Chondrocyte (in vitro differentiated cells): ENCODE data around the gene SLC13A3. TPM values are rescaled to one million over a fixed set of nuclear protein-coding genes. Genes with fewer than 3 reads are reported as not detected.

Experiments
- DNase-seq: peaks from one replicate; pipeline ENCODE4 v3.0.0; 2021; ENCODE audit warnings: mixed read lengths, low spot score
- H3K27ac Mint-ChIP-seq: one replicate; pipeline ENCODE4 v1.8.0; 2021; ENCODE audit warnings: mild to moderate bottlenecking, moderate library complexity, mixed read lengths; ENCODE audit not compliant: unreplicated experiment
- H3K27me3 Mint-ChIP-seq: 2 replicates; pipeline ENCODE4 v1.8.0; 2021; ENCODE audit warnings: low read depth, mixed read lengths
- H3K36me3 Mint-ChIP-seq: 2 replicates; pipeline ENCODE4 v1.8.0; 2021; ENCODE audit warnings: low read depth, mixed read lengths
- H3K4me1 Mint-ChIP-seq: 2 replicates; pipeline ENCODE4 v1.8.0; 2021; ENCODE audit warnings: low read depth, mild to moderate bottlenecking, mixed read lengths
- H3K4me3 Mint-ChIP-seq: one replicate; pipeline ENCODE4 v1.8.0; 2021; ENCODE audit warnings: mild to moderate bottlenecking, moderate library complexity, mixed read lengths; ENCODE audit not compliant: unreplicated experiment
- H3K9me3 Mint-ChIP-seq: 2 replicates; pipeline ENCODE4 v1.8.0; 2021; ENCODE audit warnings: low read depth, mixed read lengths
- CTCF ChIP-seq: fragments of 200-600 bp; sonication (generic); IDR thresholded peaks from 2 replicates; pipeline ENCODE4 v1.5.0; 2021; ENCODE audit warnings: antibody characterized with exemption, mild to moderate bottlenecking, moderate library complexity
- total RNA-seq: library from RNA; stranded (reverse); gene quantifications from 3 replicates; pipeline ENCODE4 v1.2.1, GENCODE V29; 2021

SLC13A3 gene
- total RNA-seq, 1 donor from 2014 or later, result 2.5 TPM

- no peak overlapping the region for H3K27ac Mint-ChIP-seq
- H3K9me3 Mint-ChIP-seq, result no peaks in the 10 kb centered on the region
- H3K36me3 Mint-ChIP-seq, result no peaks in the 10 kb centered on the region
- H3K27me3 Mint-ChIP-seq, result peaks cover 7% of the 10 kb centered on the region
- H3K4me1 Mint-ChIP-seq, result peaks cover 17% of the 10 kb centered on the region
- no peak for DNase-seq
- TF ChIP-seq CTCF, result no peak
- no peak overlapping the region for H3K4me3 Mint-ChIP-seq
Observed at GRCh38 chr20:46570956-46571355, 80.3 kb downstream of the SLC13A3 start.

GRCh38 chr20:46569961-46570360, 81.3 kb downstream of the SLC13A3 start:
- Mint-ChIP-seq H3K9me3 (no peaks in the 10 kb centered on the region), H3K36me3 (no peaks in the 10 kb centered on the region), H3K4me3 (no peak overlapping the region), H3K4me1 (peaks cover 17% of the 10 kb centered on the region), H3K27me3 (peaks cover 7% of the 10 kb centered on the region), H3K27ac (no peak overlapping the region)
- no peak for TF ChIP-seq CTCF
- DNase-seq, result no peak

- peaks cover 17% of the 10 kb centered on the region for H3K4me1 Mint-ChIP-seq
- DNase-seq, result no peak
- TF ChIP-seq CTCF, result no peak
- no peaks in the 10 kb centered on the region for H3K9me3 Mint-ChIP-seq
- peak overlapping the region; percentile 27 for H3K27ac Mint-ChIP-seq
- H3K4me3 Mint-ChIP-seq, result no peak overlapping the region
- no peaks in the 10 kb centered on the region for H3K36me3 Mint-ChIP-seq
- H3K27me3 Mint-ChIP-seq, result no peaks in the 10 kb centered on the region
Observed at GRCh38 chr20:46568570-46569129, 82.6 kb downstream of the SLC13A3 start.

- no peak for DNase-seq
- no peak for TF ChIP-seq CTCF
- no peaks in the 10 kb centered on the region for H3K36me3 Mint-ChIP-seq
- no peaks in the 10 kb centered on the region for H3K9me3 Mint-ChIP-seq
- H3K4me3 Mint-ChIP-seq, result no peak overlapping the region
- no peaks in the 10 kb centered on the region for H3K27me3 Mint-ChIP-seq
- H3K4me1 Mint-ChIP-seq, result peaks cover 5% of the 10 kb centered on the region
- no peak overlapping the region for H3K27ac Mint-ChIP-seq
Observed at GRCh38 chr20:46566125-46566524, 85.1 kb downstream of the SLC13A3 start.

GRCh38 chr20:46564241-46564957, 86.9 kb downstream of the SLC13A3 start:
- Mint-ChIP-seq H3K27ac (no peak overlapping the region), H3K36me3 (no peaks in the 10 kb centered on the region)
- no peak for TF ChIP-seq CTCF

More at GRCh38 chr20:46564241-46564957, 86.9 kb downstream of the SLC13A3 start:
- H3K4me3 Mint-ChIP-seq, result no peak overlapping the region
- no peaks in the 10 kb centered on the region for H3K27me3 Mint-ChIP-seq
- DNase-seq, result no peak
- no peaks in the 10 kb centered on the region for H3K9me3 Mint-ChIP-seq
- peaks cover 5% of the 10 kb centered on the region for H3K4me1 Mint-ChIP-seq
